Measurements from ENCODE around the gene CPE. TPM values are rescaled to one million over a fixed set of nuclear protein-coding genes. Genes with fewer than 3 reads are reported as not detected.

Gene CPE
- total RNA-seq, 2 experiments from 2014 or later = not detected

DNA sequence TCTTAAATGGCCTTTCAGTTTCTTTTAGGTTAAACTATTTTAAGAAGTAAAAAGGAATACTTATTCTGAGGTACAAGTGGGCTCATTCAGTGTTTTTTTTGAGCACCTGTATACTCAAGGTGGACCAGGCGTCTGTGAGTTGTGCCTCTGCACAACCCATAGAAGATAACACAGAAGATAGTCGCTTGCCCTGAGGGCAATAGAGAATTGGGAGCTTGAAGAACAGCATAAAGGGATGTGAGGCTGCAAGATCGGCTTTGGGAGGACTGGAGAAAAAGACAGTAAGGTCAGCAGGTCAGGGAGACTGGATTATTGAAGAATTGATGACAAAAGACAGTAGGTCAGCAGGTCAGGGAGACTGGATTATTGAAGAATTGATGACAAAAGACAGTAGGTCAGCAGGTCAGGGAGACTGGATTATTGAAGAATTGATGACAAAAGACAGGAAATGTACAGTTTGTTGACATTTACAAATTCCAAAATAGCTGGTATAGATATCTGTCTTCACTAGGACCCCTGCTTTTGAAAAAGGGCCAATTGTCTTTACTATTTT lies 3.1 kb downstream of the CPE start:
- intact Hi-C loops (cut with micrococcal nuclease; ENCODE audit: unreplicated experiment) = no loop called here
- no peak for TF ChIP-seq EZH2phosphoT487 (IDR thresholded peaks at IDR 0.05; ENCODE audit: borderline replicate concordance, low read depth, low read length)
- no peak for TF ChIP-seq CTCF (conservative IDR thresholded peaks at IDR 0.05; ENCODE audit: low read length)
- POLR2A ChIA-PET = no interaction called here
- Histone ChIP-seq H3K9me2 (ENCODE audit: insufficient read depth, low read length) (no peaks in the 10 kb centered on the region), H3K4me1 (ENCODE audit: insufficient read depth, low read length, poor library complexity, severe bottlenecking) (no peaks in the 10 kb centered on the region), H4K20me1 (ENCODE audit: insufficient read depth, low read length) (no peaks in the 10 kb centered on the region), H3K79me2 (ENCODE audit: insufficient read depth, low read depth, low read length) (no peaks in the 10 kb centered on the region), H3K27ac (ENCODE audit: low read depth, low read length, poor library complexity, severe bottlenecking) (no peak overlapping the region), H3K4me3 (ENCODE audit: low read depth, low read length, poor library complexity, severe bottlenecking) (no peak overlapping the region), H3K36me3 (ENCODE audit: insufficient read depth, low read length) (no peaks in the 10 kb centered on the region), H3K4me2 (ENCODE audit: low read length) (no peak overlapping the region), H3K9me3 (ENCODE audit: low read length) (no peaks in the 10 kb centered on the region), H2AFZ (ENCODE audit: low read length) (no peak overlapping the region)
- CTCF ChIA-PET (ENCODE audit: unreplicated experiment) = no interaction called here
- no peak for DNase-seq (ENCODE audit: low spot score)
- no TSS peak for BruUV-seq (replicated peaks)

DNA sequence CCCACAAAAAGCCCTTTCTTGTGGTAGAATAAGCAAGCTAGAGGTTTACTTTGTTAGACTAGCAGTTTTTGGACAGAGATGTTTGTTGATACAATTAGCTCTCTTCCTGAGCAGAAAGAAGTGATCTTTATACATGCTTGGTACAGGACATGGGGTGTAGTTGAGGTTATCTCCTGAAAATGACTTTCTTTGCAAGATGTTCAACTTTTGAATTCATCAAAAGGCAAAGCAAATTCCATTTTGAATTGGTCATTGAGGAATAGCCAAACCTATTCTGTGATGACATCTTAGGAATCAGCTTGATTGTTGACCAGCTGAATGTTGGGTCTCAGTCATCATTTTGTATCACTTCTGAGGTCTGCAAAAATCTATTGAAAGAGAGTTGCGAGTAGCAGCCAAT lies 3.8 kb downstream of the CPE start:
- Histone ChIP-seq H2AFZ (ENCODE audit: low read length) (no peak overlapping the region), H3K27ac (ENCODE audit: low read depth, low read length, poor library complexity, severe bottlenecking) (no peak overlapping the region), H3K9me2 (ENCODE audit: insufficient read depth, low read length) (no peaks in the 10 kb centered on the region), H3K79me2 (ENCODE audit: insufficient read depth, low read depth, low read length) (no peaks in the 10 kb centered on the region), H3K9me3 (ENCODE audit: low read length) (no peaks in the 10 kb centered on the region), H3K36me3 (ENCODE audit: insufficient read depth, low read length) (no peaks in the 10 kb centered on the region), H3K4me1 (ENCODE audit: insufficient read depth, low read length, poor library complexity, severe bottlenecking) (no peaks in the 10 kb centered on the region), H3K4me2 (ENCODE audit: low read length) (no peak overlapping the region), H3K4me3 (ENCODE audit: low read depth, low read length, poor library complexity, severe bottlenecking) (no peak overlapping the region), H4K20me1 (ENCODE audit: insufficient read depth, low read length) (no peaks in the 10 kb centered on the region)
- intact Hi-C loops (cut with micrococcal nuclease; ENCODE audit: unreplicated experiment) = no loop called here
- no peak for TF ChIP-seq CTCF (conservative IDR thresholded peaks at IDR 0.05; ENCODE audit: low read length)
- BruUV-seq (replicated peaks) = no TSS peak
- ChIA-PET CTCF (ENCODE audit: unreplicated experiment) (no interaction called here), POLR2A (interaction anchor here (1.0 kb wide), 1 partner anchor 8 kb away, joined by 3 read pairs; no protein-coding TSS in a partner anchor)
- no peak for DNase-seq (ENCODE audit: low spot score)

GRCh38 chr4:165383591-165384073 lies 4.8 kb downstream of the CPE start:
- intact Hi-C loops (cut with micrococcal nuclease; ENCODE audit: unreplicated experiment) = no loop called here
- DNase-seq (ENCODE audit: low spot score) = no peak
- no peaks in the 10 kb centered on the region for H3K9me2 ChIP-seq (ENCODE audit: insufficient read depth, low read length)
- ChIA-PET CTCF (ENCODE audit: unreplicated experiment) (no interaction called here), POLR2A (interaction anchor here (0.6 to 1.3 kb wide), 4 partner anchors 9 to 509 kb away, joined by 3 to 6 read pairs (median 3); no protein-coding TSS in a partner anchor)
- no peak overlapping the region for H3K4me2 ChIP-seq (ENCODE audit: low read length)
- no peaks in the 10 kb centered on the region for H3K36me3 ChIP-seq (ENCODE audit: insufficient read depth, low read length)
- no peaks in the 10 kb centered on the region for H4K20me1 ChIP-seq (ENCODE audit: insufficient read depth, low read length)
- no peaks in the 10 kb centered on the region for H3K4me1 ChIP-seq (ENCODE audit: insufficient read depth, low read length, poor library complexity, severe bottlenecking)
- H3K79me2 ChIP-seq (ENCODE audit: insufficient read depth, low read depth, low read length) = no peaks in the 10 kb centered on the region
- BruUV-seq (replicated peaks) = no TSS peak
- H2AFZ ChIP-seq (ENCODE audit: low read length) = no peak overlapping the region
- no peaks in the 10 kb centered on the region for H3K9me3 ChIP-seq (ENCODE audit: low read length)
- H3K27ac ChIP-seq (ENCODE audit: low read depth, low read length, poor library complexity, severe bottlenecking) = no peak overlapping the region
- TF ChIP-seq CTCF (conservative IDR thresholded peaks at IDR 0.05; ENCODE audit: low read length) (no peak), EZH2phosphoT487 (IDR thresholded peaks at IDR 0.05; ENCODE audit: borderline replicate concordance, low read depth, low read length) (no peak)
- H3K4me3 ChIP-seq (ENCODE audit: low read depth, low read length, poor library complexity, severe bottlenecking) = no peak overlapping the region
